KMS-11 (cell line): Measurements from ENCODE around the gene LRRC1.

Experiments
- H2AFZ ChIP-seq: fragments of 200-600 bp; sonication (generic); 2 replicates; pipeline ENCODE4 v1.6.1; 2016; ENCODE audit warnings: antibody characterized with exemption, mixed run types, low read depth
- H3K27ac ChIP-seq: fragments of 200-600 bp; sonication (generic); 2 replicates; pipeline ENCODE4 v1.6.1; 2016; ENCODE audit warnings: mild to moderate bottlenecking, mixed run types
- H3K27me3 ChIP-seq: fragments of 200-600 bp; sonication (generic); 2 replicates; pipeline ENCODE4 v1.6.1; 2017; ENCODE audit warnings: mild to moderate bottlenecking, low read depth, mixed run types, moderate library complexity; ENCODE audit not compliant: insufficient read depth
- H3K36me3 ChIP-seq: fragments of 200-600 bp; sonication (generic); 2 replicates; pipeline ENCODE4 v1.6.1; 2017; ENCODE audit warnings: mild to moderate bottlenecking, mixed run types; ENCODE audit not compliant: insufficient read depth
- H3K4me1 ChIP-seq: fragments of 200-600 bp; sonication (generic); 2 replicates; pipeline ENCODE4 v1.6.1; 2016; ENCODE audit warnings: mild to moderate bottlenecking, low read depth, mixed run types; ENCODE audit not compliant: poor library complexity, severe bottlenecking
- H3K4me2 ChIP-seq: fragments of 200-600 bp; sonication (generic); 2 replicates; pipeline ENCODE4 v1.7.0; 2016; ENCODE audit warnings: mild to moderate bottlenecking, mixed run types
- H3K4me3 ChIP-seq: fragments of 200-600 bp; sonication (generic); IDR thresholded peaks from 2 replicates; pipeline ENCODE4 v1.6.1; 2017; ENCODE audit warnings: low read depth, low read length, mixed read lengths; ENCODE audit not compliant: insufficient read depth
- H3K79me2 ChIP-seq: fragments of 200-600 bp; sonication (generic); 2 replicates; pipeline ENCODE4 v1.6.1; 2016; ENCODE audit warnings: low read depth, mixed run types; ENCODE audit not compliant: insufficient read depth
- H3K9ac ChIP-seq: fragments of 200-600 bp; sonication (generic); 2 replicates; pipeline ENCODE4 v1.6.1; 2016; ENCODE audit warnings: mild to moderate bottlenecking, mixed run types
- H4K20me1 ChIP-seq: fragments of 200-600 bp; sonication (generic); 2 replicates; pipeline ENCODE4 v1.6.1; 2016; ENCODE audit warnings: mild to moderate bottlenecking, mixed run types; ENCODE audit not compliant: insufficient read depth
- TF ChIP-seq, protein P1 (sequence below): fragments of 200-600 bp; sonication (generic); conservative IDR thresholded peaks from 2 replicates; pipeline ENCODE4 v1.6.1; 2017; ENCODE audit warnings: low read depth, mild to moderate bottlenecking, antibody characterized with exemption, low read length, moderate library complexity, mixed read lengths

Gene LRRC1

DNA sequence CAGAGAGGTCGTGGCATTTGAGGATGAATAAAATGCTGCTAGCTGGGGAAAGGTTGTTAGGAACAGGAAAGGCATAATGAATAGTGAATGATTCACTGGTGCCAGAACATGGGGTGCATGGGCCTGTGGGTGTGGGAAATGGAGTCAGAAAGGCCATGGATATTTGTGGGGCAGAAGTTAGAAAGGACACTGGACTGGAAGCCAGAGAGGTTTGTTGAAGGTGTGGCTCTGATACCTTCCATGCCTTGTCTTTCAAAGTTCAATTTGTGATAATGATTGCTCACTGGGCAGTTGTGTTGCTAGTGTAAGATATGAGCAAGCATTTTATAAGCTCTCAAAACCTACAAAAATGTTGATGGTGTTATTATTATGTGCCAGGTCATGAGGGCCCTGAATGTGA, 32.7 kb downstream of the LRRC1 start:
- TF ChIP-seq, protein P1, sequence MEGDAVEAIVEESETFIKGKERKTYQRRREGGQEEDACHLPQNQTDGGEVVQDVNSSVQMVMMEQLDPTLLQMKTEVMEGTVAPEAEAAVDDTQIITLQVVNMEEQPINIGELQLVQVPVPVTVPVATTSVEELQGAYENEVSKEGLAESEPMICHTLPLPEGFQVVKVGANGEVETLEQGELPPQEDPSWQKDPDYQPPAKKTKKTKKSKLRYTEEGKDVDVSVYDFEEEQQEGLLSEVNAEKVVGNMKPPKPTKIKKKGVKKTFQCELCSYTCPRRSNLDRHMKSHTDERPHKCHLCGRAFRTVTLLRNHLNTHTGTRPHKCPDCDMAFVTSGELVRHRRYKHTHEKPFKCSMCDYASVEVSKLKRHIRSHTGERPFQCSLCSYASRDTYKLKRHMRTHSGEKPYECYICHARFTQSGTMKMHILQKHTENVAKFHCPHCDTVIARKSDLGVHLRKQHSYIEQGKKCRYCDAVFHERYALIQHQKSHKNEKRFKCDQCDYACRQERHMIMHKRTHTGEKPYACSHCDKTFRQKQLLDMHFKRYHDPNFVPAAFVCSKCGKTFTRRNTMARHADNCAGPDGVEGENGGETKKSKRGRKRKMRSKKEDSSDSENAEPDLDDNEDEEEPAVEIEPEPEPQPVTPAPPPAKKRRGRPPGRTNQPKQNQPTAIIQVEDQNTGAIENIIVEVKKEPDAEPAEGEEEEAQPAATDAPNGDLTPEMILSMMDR = no peak
- H4K20me1 ChIP-seq = peaks cover 3% of the 10 kb centered on the region; the same call in 1 of the 2 replicates
- no peak overlapping the region for H2AFZ ChIP-seq
- H3K4me2 ChIP-seq = no peak overlapping the region; the same call in 1 of the 2 replicates
- H3K79me2 ChIP-seq = peaks cover 84% of the 10 kb centered on the region
- H3K36me3 ChIP-seq = no peaks in the 10 kb centered on the region
- no peak overlapping the region for H3K4me3 ChIP-seq
- no peak overlapping the region for H3K9ac ChIP-seq
- H3K27me3 ChIP-seq = no peaks in the 10 kb centered on the region
- H3K4me1 ChIP-seq = peaks cover 43% of the 10 kb centered on the region
- H3K27ac ChIP-seq = no peak overlapping the region

DNA sequence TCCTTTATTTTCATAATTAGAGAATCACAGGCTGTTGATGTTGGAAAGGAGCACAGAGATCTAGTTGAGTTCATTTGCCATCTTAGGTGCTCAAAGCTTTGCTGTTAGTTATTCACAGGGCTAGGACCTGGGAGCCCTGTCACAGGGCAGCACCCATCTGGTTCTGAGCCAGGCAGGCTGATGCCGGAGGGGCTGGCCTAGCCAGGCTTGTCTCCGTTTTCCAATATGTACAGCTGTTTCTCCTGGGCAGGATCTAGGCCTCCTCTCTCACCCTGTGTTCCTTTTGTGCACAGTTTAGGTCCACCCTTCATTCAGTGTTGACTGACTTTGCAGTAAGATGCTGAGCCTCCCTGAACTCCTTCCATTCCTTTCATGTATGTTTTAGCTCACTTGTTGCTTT, 33.4 kb downstream of the LRRC1 start:
- Histone ChIP-seq H3K4me2 (no peak overlapping the region; the same call in 1 of the 2 replicates), H3K27ac (no peak overlapping the region), H3K79me2 (peaks cover 85% of the 10 kb centered on the region), H3K4me3 (no peak overlapping the region), H3K4me1 (peaks cover 48% of the 10 kb centered on the region), H3K36me3 (no peaks in the 10 kb centered on the region), H3K27me3 (no peaks in the 10 kb centered on the region), H2AFZ (no peak overlapping the region), H4K20me1 (peaks cover 3% of the 10 kb centered on the region; the same call in 1 of the 2 replicates), H3K9ac (no peak overlapping the region)
- TF ChIP-seq, protein P1 = no peak

DNA sequence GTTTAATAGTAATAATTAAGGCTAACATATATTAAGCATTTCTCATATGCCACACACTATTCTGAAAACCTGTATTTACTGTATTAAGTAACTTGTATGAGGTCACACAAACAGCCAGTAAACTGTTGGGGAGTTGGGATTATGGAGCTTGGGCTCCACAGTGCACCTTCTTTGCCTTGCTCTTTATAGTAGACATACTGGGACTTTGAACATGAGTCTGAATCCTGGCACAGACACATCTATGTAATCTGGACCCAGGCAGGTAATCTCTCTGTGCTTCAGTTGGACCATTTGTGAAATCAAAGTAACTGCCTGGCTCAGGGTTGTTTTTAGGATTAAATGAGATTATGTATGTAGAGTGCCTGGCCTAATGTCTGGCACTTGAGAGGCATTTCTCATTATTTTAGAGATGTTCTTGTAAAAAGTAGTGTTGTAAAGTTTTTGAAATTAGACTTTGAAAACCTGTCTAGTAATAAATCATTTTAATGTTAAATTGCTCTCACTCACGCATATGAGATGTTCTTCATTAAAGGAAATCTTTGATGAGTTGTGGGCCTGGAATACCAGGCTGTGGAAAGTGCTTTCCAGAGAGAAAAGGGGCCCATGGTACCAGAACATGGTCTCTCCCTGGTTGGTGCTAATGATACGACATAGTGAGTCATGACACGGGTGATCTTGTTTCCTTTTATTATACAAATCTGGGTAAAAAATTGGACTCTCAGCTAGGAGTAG, 34.3 kb downstream of the LRRC1 start:
- no peaks in the 10 kb centered on the region for H3K36me3 ChIP-seq
- H3K4me1 ChIP-seq = peaks cover 51% of the 10 kb centered on the region
- H2AFZ ChIP-seq = no peak overlapping the region
- H3K27ac ChIP-seq = no peak overlapping the region
- TF ChIP-seq, protein P1 = no peak
- H3K4me2 ChIP-seq = no peak overlapping the region
- H4K20me1 ChIP-seq = peaks cover 3% of the 10 kb centered on the region; the same call in 1 of the 2 replicates
- no peaks in the 10 kb centered on the region for H3K27me3 ChIP-seq
- H3K4me3 ChIP-seq = no peak overlapping the region
- H3K9ac ChIP-seq = no peak overlapping the region
- peaks cover 78% of the 10 kb centered on the region for H3K79me2 ChIP-seq

DNA sequence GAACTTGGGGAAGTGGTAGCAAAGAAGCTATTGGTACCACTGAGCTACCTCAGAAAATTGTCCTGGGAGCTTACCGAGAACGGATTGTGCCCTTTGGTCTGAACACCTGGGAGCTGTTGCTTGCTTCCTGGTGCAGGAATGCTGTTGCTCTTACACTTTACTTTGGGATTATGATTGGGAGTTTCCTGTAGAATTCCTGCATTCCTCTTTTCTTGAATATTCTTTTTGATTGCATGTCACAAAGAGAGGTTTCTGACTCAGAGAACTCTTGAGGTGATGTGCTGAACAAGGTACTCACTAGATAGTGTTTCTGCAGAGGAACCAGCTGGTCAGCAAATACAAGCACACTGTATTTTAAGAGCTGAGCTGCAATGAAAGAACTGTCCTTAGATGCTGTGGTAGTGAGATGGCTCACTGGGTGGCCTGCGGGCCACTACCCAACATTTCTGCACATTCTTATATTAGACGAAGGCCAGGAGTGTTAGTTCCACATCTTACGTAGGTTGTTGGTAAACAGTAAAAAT, 35.0 kb downstream of the LRRC1 start:
- no peak overlapping the region for H3K4me2 ChIP-seq
- peaks cover 76% of the 10 kb centered on the region for H3K79me2 ChIP-seq

More for the DNA sequence above, 35.0 kb downstream of the LRRC1 start:
- Histone ChIP-seq H3K4me3 (no peak overlapping the region), H3K27ac (no peak overlapping the region), H3K9ac (no peak overlapping the region), H4K20me1 (peaks cover 3% of the 10 kb centered on the region; the same call in 1 of the 2 replicates), H3K27me3 (no peaks in the 10 kb centered on the region), H2AFZ (no peak overlapping the region), H3K36me3 (no peaks in the 10 kb centered on the region), H3K4me1 (peaks cover 45% of the 10 kb centered on the region)
- TF ChIP-seq, protein P1 = no peak
